TTC549 (cell line): ENCODE data around the gene ZNF343.

ENCODE experiments used
- FAIRE-seq: peaks from 2 replicates; lab custom pipeline; 2012; peaks lifted over from hg19 to GRCh38; lab: Jason Lieb, UNC

Gene ZNF343

DNA sequence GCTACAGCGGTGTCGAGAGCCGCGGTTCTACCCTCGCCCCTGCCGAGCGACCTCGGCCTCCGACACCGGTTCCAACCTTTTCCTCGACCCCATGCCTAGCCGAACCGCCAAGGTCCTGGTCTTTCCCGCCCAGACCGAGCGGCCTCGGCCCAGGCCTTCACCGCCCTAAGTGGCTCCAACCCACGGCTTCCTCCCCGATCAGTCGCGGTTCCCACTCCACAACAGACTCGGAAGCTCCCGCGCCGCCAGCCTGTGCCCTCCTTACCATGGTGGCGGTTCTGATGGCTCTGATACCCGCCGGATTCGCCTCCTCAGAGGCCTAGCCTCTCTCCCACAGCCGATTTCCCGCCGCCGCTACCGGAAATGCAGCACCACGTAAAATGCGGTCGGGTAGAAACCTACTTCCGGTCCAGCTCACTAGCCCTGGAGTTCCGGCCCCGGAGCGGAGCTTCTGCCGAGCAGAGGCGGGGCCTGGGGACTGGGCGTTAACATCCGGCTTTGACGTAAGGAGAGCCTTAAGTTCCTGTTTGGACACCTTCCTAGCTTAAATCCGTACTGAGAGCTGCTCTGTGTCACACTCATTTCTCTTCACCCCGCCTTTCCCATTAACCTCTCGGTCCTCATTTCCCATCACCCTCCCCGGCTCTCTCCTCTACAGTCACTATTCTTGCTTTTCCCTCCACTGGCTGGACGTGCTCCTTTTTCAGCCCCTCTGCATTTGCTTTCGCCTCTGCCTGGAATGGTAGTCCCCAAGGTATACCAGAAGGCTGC, 38.1 kb downstream of the ZNF343 start, which contains the start of gene SNRPB:
TSS of gene SNRPB (minus strand) at position 367 of the 771 bp plus-strand sequence. CDS start at position 268, 99 bp downstream.
- FAIRE-seq = peak; percentile 83

DNA sequence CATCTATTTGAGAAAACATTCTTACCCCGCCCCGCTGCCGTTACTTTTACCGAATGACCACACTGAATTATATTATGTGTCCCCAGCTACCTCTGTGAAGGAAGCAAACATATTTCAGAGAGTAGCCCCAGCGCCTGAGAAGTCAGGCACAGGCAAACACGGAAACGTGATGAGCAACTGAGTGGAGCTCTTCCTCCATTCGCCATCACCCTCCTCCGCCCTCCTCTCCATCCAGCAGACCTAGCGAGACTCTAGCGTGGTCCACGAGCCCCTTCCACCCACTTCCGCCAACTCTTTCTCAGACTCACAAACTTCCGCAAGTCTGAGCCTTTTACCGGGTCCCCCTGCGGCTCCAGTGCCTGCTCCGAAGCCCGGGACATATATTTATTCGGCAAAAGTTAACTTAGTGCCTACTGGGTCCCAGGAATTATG, 38.7 kb downstream of the ZNF343 start:
- no peak for FAIRE-seq

DNA sequence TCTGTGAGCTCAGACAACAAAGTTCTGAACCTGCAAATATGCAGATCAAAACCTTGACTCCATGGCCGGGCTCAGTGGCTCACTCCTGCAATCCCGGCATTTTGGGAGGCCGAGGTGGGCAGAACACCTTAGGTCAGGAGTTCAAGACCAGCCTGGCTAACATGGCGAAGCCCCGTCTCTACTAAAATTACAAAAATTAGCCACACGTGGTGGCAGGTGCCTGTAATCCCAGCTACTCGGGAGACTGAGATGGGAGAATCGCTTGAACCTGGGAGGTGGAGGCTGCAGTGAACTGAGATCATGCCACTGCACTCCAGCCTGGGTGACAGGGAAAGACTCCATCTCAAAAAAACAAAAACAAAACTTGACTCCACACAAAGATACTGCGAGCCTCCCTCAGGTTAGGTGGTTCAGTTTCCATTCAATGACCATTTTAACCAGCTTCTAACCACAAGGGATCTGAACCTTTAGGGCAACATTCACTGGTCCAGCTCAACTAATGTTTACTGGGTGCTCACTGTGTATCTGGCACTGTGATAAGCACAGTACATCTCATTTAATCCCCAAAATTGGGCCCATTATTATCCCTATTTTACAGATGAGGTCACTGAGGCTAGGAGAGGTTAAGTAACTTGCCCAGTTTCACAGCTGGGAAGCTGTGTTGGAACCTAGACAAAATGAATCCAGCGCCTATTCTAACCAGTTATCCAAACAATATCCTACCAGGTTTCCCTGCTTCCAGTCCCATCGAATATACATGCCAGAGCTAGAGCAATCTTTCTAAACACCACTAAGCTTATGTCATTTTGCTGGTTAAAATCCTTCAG, 39.9 kb downstream of the ZNF343 start:
- FAIRE-seq = no peak

DNA sequence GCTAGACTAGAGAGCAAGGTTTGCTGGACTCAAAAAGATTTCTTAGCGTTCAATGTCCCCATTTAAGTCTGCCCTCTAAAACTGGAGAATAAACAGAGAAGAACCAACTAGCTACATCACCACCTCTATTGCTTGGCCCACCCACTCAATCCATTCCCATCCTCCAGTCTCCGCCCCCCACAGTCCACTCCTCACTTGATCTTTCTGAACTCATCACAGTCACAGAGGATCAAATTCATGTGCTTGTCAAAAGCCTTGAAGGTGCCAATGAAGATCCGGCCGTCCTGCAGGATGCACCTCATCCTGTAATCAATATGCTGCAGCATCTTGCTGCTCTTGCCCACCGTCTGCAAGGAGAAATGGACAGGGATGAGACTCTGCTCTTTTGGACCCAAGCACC, 41.3 kb downstream of the ZNF343 start:
- FAIRE-seq = no peak

DNA sequence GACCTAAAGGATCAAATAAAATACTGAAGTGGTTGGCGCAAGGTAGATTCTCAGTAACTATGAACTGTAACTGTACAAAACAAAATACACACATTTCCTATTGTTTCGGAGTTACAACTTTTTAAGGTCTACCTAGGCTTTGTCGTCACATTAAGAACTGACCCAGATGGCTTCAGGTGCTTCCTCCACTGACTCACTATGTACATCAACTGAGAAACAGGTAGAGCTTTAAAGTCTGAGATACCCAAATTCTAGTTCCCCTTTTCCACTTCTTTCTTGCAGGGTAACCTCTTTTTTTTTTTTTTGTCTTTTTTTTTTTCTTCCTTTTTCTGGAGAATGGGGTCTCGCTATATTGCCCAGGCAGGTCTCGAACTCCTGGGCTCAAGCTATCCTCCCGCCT, 43.6 kb downstream of the ZNF343 start:
- FAIRE-seq = no peak

DNA sequence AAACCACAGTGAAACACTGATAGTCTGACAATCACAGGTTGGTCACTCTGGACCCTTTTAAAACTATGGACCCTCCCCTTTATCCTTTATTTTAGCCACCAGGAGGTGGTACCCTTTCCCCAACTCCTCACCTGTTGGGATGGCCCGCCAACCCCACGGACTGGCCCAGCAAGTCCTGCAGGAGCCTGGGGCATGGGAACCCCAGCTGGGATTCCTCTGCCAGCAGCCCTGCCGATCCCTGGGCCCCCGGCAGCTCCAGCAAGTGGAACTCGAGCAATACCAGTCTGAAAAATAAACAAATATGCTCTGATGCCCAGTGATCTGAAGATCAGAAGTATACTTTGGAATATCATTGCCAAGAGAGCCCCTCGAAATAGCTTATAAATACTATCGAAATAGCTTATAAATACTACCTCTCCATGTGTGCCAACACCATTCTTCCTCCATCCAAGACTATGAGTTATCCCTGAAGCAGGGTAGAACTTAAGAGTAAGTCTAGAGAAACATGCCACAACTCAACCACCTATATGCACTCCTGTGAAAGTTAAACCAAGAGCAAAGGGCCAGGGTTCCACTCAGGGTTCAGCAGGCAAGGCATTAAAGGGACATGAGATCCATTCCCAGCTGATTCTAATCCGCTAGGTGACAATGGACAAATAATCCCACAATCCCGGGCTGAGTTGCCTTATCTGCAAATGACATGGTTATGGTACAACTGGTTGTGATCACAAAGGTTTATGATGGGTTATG, 44.9 kb downstream of the ZNF343 start:
- FAIRE-seq = no peak

DNA sequence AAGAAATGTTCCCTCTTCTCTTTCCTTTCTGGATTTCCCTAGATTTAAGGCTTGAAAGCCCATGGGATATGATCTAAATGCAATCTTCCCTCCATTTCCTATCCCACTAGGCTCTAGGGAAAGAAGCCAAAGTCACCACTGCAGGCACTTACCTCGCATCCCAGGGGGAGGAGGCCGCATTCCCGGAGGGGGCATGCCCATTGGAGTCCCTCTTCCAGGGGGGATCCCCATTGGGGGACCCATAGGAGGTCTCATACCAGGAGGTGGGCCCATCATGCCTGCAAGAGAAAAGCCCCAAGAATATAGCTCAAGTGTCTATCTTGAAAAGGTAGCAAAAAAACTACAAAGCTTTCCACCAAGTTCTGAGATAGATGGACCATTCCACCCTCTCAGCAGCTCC, 46.2 kb downstream of the ZNF343 start:
- FAIRE-seq = no peak

DNA sequence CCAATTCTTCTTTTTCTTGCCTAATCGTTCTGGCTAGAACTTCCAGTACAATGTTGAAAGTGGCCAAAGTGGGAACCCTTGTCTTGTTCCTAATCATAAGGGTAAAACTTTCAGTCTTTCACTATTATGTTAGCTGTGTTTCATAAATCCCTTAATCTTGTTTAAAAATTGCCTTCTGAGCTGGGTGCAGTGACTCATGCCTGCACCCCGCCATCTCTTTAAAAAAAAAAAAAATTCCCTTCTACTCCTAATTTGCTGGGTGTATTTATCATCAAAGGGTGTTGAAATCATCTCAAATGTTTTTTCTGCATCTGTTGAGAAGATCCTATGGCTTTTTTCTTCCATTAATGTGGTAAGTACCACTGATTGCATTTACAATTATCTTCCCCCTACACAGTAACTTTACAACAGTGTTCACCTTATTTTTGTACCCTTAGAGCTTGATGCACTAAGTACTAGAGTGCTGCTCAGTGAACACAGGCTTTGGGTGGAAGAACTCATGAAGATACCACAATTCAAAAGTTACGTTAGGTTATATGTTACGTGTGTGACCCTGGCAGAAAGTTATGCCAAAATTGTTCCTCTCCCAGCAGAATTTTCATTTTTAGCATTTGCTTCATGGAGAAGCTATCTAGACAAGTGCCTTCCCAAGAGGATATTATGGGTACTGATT, 47.8 kb downstream of the ZNF343 start:
- FAIRE-seq = no peak

DNA sequence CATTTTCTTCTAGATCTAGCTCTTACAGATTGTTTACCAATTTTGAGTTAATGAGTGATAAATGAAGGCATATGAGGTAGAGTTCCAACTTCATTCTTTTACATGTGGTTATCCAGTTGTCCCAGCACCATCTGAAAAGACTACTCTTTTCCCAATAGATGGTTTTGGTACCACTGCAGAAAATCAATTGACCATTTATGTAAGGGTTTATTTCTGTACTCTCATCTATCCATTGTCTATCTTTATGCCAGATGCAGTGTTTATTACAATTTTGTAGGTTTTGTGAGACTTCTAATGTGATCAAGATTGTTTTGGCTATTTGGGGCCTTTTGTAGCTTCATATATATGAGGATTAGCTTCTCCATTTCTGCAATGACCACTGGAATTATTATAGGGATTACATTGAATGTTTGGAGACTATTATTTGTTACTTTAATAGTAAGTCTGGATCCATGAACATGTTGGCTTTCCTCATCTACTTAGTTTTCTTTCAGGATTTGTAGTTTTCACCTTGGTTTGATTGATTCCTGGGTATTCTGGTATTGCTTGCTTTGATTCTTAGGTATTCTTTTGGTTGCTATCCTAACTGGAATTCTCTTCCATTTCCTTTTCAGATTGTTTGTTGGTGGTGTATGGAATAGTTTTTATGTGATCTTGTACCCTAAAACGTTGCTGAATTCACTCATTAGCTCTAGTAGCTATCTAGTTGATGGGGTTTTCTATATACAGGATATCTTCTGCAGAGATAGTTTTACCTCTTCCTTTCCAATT, 48.5 kb downstream of the ZNF343 start:
- FAIRE-seq = no peak

DNA sequence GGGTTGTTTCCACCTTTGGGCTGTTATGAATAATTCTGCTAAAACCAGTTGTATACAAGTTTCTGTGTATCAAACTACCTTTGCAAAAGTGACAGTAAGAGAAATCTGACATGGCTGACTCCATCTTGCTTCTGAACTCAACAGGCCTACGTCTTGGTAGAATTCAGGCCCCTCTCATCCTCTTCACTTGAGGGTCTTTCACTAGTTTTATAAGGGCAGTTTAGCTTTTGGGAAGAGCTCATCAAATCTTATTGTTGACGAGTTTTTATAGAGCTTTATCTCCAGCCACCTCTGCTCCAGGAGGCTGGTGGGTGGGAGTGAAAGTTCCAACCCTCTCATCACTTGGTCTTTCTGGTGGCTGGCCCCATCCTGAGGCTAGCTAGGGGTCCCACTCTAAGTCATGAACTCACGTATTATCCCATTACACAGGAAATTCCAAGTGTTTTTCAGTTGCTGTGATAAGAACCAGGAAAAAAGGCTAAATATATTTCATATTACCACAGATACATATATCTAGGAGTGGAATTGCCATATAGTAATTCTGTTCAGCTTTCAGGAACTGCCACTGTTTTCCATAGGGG, 49.7 kb downstream of the ZNF343 start:
- no peak for FAIRE-seq

DNA sequence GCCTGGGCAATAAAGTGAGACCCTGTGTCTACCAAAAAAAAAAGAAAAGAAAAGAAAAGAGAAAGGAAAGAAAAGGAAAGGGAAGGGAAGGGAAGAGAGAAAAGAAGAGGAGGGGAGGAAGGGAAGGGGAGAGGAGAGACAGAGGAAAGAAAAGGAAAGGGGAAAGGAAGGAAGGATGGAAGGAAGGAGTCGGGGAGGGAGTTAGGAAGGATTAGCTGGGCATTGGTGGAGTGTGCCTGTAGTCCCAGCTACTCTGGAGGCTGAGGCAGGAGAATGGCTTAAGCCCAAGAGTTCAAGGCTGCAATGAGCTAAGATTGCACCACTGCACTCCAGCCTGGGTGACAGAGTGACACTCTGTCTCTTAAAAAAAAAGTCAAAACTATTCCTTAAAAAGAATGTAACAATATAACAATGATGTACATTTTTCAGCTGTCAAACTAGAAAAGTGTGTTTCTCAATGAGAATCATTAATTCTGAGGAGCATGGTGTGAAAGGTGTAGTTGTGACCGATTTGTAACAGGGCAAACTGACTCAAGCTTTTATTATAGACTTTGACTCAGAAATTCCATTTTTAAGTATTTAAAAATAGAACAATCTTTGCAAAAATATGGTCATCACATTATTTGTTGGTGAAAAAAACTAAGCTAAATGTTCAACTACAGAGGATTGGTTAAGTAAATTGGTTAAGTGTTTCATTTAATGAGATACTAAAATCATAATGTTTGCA, 52.8 kb downstream of the ZNF343 start:
- FAIRE-seq = no peak

DNA sequence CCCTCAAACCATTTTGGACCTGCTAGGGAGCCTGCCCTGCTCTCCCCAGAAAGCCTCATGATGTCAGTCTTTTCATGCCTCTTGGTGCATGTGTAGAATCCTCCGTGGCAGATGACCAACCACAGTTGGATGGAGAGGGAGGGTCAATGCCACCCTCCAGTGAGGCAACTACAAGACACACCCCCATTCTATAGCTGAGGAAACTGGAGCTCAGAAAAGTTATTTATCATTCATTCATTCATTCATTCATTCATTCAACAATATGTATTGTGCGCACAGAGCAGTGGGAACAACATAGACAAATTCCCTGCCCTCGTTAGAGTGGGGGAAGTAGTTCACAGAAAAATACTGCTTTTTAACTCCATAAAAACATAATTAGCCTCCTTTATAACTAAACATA, 54.9 kb downstream of the ZNF343 start:
- FAIRE-seq = no peak

DNA sequence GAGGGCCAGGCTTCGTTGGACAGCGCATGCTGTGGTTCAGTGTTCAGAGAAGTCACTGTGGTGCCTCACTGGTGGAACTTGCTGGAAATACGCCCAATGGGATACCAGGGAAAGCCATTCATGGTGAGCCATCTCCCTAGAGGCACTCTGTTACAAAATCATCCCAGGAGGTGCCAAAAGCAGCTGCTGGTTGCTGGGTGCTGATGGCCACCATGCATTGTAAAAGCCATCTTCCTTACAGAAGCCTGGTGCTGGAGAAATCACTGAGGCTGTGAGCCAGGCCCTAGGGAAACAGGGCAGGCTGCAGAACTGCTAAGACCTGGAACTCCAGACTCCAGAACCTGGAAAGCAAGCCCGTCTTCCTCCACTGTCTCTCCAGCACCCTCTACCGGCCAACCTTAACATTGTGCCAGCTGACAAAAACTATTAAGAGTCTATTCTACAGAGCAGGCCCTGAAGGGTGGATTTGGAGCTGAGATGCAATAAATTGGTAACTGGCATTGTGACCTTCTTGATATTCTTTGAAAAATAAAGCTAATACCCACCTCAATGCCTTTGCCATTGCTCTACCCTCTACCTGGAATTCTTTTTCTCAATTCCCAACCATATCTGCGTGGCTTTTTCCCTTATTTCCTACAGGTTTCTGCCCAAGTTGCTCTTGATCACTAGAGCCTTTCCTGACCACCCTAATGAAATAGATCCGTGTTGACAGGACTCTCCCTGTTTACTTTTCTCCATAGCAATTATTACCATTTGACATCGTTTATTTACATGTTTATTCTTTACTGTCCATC, 56.6 kb downstream of the ZNF343 start:
- FAIRE-seq = peak; percentile 60

DNA sequence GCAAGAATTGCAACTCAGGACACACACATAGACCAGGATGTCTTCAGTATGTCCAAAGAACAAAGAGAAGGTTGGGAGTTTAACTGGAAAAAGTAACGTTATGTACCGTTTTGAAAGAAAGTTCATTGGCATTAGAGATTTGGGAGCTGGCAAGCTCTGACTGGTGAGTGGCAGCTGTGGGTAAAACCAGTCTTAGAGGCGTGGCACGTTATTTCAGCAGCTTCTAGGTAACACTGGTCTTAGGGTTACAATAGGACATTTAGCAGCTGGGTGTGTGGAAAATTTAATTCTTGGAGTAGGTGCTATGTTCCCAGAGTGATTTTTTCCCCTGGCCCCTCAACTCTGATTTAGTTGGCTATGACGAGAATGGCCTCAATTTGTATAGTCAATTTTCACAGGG, 57.3 kb downstream of the ZNF343 start:
- FAIRE-seq = no peak

DNA sequence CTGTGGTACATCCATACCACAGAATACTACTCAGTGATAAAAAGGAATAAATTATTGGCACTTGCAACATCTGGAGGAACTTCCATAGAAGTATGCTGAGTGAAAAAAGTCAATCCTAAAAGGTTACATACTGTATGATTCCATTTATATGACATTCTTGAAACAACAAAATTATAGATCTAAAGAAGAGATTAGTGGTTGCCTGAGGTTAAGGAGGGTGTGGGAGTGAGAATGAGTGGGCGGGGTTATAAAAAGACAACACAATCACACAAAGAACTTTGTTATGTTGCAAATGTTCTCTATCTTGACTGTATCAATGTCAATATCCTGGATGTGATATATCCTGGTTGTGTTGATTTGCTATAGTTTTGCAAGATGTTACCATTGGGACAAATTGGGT, 59.3 kb downstream of the ZNF343 start:
- no peak for FAIRE-seq

DNA sequence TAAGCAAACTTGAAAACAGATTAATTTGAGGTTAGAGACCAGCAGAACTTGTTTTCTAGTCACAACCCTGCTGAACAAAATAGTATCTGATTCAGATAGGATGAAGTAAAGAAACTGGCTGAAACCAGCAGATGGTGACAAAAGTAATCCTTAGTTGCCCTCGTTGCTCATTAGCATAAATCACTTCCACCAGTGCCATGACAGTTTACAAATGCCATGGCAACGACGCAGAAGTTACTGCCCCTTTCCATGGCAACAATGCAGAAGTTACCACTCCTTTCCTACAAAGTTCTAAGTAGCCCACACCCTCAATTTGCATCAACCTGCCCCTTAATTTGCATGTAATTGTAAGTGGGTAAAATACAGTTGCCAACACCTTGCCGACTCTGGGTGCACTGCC, 61.9 kb downstream of the ZNF343 start:
- FAIRE-seq = no peak
